Ishikawa (cell line): ENCODE measurements around the gene ARHGAP44.

Experiments used
- CEBPB ChIP-seq: IDR thresholded peaks from 2 replicates; pipeline ENCODE4 v1.6.1; 2012
- NFIC ChIP-seq: IDR thresholded peaks from 2 replicates; pipeline ENCODE4 v1.6.1; 2012
- YY1 ChIP-seq: IDR thresholded peaks from 2 replicates; pipeline ENCODE4 v1.6.1; 2012; ENCODE audit warnings: low read depth
- TF ChIP-seq, protein P1 (sequence below): IDR thresholded peaks from 2 replicates; pipeline ENCODE4 v1.6.1; 2012

DNA sequence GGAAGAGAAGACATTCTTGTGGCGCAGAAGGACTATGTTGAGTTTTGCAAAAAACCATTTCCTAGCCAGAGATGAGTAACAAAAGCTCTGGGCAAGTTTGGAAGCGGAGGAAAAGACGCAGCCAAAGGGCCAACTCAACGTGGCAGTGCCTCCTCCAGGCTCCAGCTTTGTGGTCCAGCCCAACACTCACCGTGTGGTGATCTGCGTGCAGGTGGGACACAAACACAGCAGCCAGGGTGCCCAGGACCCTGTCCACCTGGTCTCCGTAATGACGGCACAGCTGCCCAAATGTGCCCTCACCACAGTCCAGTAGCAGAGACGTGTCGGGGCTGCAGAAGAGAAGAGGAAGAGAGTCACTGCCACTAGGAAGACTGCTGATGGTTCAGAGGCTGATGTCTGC, 207.1 kb downstream of the ARHGAP44 start:
- no peak for TF ChIP-seq YY1
- no peak for TF ChIP-seq NFIC
- no peak for TF ChIP-seq CEBPB
- TF ChIP-seq, protein P1, sequence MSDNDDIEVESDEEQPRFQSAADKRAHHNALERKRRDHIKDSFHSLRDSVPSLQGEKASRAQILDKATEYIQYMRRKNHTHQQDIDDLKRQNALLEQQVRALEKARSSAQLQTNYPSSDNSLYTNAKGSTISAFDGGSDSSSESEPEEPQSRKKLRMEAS, result no peak
